ENCODE measurements around the gene DRD2.

The DRD2 gene

DNA sequence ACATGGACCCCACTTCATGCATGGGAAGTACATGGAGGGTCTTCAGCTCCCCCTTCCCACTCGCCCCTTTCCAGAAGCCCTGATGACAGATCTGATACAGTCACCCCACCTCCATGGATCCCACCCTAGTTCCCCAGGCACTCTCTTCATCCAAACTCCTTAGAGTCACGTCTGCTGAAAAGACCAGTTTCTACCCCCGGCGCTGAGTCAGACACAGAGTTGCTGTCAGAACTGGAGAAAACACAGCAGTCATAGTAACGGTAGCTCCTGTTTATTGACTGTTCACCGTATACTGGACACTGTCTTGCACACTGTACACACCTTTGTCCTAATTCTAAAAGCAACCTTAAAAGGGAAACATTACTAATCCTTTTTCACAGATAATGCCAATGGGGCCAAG lies 29.1 kb downstream of the DRD2 start:
- no peak for DNase-seq (ENCODE audit: low spot score)

DNA sequence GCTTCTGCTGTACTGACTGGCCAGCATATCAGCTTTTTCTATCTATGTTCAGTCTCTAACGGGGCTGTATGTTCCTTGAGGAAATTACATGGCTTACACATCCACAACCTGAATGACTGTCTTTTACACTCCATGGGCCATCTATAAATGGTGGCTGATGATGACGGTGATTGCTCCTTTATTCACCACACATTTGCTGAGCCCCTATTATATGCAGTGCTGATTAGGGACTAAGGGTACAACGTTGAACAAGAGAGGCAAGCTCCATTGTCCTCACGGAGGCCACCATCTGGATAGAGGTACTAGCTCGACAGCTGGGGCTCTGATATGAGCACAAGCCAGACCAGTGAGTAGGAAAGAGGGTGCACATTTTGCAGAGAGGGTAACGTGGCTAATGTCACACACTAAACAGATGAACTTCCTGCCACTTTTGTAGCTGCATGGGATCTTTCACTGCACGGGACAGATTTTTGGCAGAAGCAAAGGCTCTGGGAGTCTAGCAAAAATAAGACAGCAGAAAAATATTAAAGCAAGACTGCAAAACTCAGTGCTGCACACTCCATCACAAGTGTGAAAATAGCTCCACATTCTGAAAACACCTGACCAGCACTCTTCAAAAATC lies 30.6 kb downstream of the DRD2 start:
- DNase-seq (ENCODE audit: low spot score), result no peak

DNA sequence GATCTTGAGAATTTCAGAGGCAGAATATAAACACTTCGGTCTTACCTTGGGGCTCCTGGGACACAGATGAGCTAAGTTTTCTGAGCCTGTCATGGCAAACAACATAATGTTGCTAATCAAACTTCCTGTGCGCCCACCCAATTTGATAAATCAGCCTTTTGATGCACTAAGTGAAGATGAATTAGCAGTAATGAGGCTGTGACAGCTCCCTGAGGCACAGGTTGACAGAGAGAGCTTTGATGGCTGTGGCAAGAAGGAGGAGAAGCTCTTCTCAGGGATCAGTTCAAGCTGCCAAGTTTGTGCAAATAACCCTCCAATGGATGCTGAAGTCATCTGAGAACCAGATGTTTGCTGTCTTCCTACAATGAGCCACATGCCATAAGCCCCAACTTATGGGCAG lies 34.4 kb downstream of the DRD2 start:
- no peak for DNase-seq (ENCODE audit: low spot score)

DNA sequence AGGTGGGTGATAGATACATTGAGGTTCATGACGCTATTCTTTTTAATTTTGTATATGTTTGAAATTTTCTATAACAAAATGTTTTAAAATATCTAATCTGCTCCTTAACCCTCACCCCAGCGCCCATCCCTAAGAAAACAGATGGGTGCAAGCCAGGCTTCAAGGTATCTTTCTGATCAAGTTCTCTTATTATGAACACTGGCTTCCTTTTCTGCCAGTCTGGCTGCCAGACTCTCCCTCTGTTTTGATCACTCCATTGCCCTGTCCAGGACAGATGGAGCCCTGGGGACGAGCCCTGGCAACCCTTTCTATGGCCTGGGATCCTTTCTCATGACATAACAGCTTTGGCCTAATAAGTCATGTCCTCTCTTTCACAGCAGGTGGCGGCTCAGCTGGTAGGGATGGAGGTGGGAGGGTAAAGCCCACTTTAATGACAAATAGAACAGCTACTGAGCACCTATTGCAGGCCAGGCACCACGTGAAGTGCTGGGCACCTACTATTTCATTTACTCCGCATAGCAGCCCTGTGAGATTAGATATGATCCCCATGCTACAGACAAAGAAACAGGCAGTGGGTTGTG lies 38.4 kb downstream of the DRD2 start:
- DNase-seq (ENCODE audit: low spot score), result no peak

DNA sequence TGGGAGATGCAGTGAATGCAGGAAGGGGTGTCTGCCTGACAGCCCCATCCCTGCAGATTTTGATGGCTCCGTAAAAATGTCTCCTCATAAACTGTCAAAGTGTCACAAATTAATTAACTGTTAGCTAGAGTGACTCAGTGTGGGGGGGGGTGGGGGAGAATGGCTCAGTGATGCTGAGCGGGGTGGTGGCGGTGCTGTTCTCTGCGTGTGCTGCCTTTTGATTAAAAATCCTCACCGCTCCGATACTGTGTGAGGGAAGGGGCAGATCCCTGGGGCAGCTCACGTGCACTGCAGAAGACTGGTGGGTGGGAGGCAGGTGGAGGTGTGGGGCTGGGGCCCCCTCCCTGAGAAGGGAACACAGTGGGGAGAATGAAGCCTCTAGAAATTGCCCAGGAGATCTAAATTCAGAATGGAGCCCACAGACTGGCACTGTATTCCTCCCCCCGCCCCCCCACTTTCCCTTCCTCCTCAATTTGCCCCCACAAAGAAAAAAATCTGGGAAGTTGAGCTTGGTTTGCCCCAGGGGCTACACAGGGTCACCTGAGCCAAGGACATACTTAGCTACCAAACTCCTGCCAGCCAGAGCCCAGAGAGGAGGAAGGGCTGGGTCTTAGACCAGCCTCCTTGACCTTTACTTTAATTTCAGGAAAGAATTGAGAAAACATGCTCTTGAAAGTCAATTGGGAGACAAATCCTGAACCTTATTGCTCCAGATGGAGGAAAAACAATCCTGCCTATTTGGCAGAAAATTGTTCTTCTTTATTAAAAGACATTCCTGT lies 39.8 kb downstream of the DRD2 start:
- DNase-seq (ENCODE audit: low spot score), result no peak

DNA sequence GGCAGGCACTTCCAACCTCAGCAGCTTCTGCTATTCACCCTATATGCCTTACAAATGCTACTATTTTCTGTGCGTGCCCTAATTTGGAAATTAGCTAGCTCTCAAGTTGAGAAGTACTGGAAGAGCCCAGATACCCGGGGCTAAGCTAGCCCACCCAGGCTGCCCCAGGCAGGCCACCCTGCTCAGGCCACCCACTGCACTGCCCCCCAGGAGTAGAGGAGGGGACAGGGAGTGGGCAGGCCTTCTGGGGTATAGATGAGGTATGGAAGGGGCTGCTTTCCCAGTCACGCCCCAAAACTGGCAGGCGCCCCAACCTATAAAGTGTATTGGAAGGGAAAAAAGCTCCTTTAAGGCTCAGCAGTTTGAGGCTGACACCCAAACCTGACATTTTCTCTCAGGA lies 43.5 kb downstream of the DRD2 start:
- no peak for DNase-seq (ENCODE audit: low spot score)

DNA sequence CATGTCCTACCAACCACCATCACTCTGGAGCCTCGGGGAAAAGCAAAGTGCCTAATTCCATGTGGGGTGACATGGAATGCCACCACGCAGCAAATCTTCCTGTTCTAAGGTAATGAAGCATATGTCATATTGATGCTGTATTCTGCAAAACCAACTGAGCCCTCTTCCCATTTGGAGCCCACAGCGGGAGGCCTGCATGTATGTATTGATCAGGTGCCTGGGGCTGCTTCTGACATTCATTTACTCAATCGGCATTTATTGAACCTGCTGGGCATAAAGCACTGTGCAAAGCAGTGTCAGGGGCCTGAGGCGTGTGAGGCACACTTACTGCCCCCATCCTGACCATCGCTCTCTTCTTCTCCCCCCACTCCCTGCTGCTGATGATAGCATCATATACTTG lies 48.5 kb downstream of the DRD2 start:
- no peak for DNase-seq (ENCODE audit: low spot score)

DNA sequence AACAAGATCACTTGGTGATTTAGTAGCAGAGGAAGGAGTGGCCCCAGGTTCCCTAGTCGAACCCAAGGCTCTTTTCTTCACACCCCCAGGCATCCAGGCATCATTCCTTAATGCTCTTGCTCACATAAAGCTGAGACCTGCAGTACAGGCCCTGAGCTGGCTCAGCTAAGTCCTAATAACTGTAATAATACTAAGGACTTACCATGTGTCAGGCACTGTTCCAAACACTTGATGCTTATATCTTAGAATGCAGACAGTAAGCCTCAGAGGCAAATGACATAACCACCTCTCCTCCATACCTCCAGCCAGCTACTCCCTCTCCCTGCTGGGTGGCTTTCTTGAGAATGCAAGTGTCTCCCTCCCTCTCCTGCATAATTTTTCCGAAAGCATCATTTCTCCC lies 54.4 kb downstream of the DRD2 start:
- no peak for DNase-seq (ENCODE audit: low spot score)

DNA sequence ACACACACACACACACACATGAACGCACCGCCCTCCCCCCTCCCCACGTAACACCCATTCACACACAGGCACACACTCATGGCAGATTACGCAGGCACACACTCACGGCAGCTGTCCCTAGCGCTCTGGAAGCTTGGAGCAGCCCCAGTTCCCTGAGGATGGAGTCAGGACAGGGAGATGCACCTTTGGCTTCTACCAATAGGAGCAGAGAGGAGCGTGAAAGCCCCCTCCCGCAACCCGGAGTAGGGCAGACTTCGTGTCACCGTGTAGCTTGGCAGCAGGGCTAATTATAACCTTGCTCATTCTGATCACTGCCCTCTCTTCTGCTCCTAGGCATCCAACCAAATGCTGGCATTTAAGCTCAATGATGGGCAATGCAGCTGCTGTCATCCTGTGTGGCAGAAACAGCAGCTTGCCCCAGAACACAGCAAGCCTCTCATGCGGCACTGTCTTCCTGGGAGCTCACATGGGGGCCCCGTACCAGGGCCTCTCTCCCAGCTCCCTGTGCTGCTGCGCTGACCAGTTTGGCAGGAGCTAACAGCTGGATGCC lies 55.7 kb downstream of the DRD2 start:
- no peak for DNase-seq (ENCODE audit: low spot score)

DNA sequence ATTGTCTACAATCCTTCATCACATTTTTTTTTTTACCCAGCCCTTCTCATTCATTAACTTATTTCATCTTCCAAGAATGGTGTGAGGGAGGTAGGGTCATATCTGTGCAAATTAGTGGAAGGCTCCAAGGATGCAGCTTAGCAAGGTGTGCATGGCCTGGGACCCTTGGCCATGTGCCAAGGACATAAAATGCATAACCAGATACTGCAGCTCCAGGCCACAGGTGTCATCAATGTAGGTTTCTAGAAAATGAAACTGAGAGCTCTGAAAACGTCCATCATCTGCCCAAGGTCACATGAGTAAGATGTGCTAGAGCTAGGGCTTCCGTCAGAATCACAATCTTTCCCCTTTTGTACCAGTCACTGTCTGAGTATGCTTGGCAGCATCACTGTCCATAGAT lies 57.8 kb downstream of the DRD2 start:
- DNase-seq (ENCODE audit: low spot score), result no peak

DNA sequence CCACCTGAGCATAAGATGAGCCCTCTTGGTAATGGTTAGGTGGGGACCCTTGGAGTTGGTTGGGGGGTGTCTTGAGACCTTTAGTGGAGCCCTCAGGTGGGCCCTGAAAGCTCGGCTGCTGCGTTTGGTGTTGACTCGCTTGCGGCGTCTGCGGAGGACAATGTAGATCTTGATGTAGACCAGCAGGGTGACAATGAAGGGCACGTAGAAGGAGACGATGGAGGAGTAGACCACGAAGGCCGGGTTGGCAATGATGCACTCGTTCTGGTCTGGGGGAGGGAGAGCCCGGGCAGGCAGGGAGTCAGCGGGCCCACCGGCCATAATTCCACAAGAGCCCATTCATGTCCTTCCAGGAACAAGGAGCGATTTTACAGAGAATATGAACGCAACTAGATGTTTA lies 59.9 kb downstream of the DRD2 start:
- DNase-seq (ENCODE audit: low spot score), result no peak

DNA sequence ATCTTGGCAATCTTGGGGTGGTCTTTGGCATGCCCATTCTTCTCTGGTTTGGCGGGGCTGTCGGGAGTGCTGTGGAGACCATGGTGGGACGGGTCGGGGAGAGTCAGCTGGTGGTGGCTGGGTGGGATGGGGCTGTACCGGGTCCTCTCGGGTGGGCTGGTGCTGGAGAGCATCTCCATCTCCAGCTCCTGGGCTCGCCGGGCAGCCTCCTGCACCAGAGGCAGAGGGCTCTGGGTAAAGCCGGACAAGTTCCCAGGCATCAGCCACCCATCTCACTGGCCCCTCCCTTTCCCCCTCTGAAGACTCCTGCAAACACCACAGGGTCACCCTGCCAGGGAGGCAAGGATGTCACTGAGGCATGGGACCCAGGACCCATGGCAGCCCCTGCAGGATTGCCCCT lies 62.5 kb downstream of the DRD2 start:
- DNase-seq (ENCODE audit: low spot score), result no peak

DNA sequence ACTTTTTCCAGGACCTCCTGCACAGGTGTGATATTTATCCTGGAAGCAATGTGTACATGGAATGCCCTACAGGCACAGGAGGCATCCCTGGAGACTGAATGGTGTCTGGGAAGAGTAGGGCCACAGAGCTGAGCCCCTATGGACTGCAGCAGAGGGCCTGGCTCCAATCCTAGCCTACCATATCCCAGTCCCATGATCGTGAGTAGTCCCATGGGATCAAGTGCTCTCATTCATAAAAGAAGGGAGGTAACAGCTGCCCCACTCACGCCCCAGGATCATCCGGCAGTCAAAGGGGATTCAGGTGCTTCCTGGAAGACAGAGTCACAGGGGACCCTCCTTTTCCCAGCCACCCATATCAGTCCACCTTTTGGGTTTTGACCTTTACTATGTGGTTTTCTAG lies 63.7 kb downstream of the DRD2 start:
- DNase-seq (ENCODE audit: low spot score), result no peak

DNA sequence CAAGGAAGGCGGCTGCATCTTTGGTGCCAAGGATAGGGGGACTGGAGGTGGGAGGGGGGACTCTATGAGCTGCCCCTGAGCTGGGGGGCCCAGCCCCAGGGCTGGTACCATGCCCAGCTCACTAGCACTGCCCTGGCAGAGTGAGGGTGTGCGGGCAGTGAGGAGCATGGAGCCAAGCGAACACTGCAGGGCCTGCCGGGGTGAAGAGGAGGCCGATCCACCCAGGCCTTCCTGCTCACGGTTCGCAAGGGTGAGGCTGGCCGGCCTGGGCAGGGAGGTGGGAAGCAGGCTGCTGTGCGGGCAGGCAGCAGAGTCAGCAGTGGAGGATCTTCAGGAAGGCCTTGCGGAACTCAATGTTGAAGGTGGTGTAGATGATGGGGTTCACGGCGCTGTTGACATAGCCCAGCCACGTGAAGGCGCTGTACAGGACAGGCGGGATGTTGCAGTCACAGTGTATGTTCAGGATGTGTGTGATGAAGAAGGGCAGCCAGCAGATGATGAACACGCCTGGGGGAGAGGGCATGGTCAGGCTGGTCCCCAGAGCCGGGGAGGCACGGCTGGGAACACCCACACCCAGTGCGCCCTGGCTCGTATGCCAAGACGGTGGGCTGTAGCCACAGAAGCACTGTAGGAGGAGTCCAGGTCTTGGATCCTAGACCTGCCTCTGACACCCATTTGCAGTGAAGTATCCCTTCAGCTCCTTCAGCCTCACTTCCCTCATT lies 64.6 kb downstream of the DRD2 start:
- DNase-seq (ENCODE audit: low spot score), result no peak

DNA sequence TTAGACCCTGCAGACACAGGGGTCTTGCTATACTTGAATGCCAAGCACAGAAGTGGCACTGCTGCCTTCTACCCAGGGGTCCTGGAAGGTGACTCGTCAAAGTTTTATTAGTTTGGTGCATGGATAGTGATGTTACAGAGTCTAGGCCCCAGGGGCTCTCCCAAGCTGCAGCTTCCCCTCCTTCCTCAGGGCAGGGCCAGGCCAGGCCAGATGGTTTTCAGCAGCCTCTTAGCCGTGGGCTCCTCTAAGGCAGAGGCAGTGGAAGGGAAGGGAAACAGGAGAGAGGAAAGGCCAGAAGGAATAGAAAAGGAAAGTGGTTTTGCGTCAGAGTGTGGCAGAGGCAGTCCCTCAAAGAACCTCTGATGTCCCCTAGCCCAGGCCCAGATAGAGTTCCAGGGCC lies 65.7 kb downstream of the DRD2 start:
- no peak for DNase-seq (ENCODE audit: low spot score)

DNA sequence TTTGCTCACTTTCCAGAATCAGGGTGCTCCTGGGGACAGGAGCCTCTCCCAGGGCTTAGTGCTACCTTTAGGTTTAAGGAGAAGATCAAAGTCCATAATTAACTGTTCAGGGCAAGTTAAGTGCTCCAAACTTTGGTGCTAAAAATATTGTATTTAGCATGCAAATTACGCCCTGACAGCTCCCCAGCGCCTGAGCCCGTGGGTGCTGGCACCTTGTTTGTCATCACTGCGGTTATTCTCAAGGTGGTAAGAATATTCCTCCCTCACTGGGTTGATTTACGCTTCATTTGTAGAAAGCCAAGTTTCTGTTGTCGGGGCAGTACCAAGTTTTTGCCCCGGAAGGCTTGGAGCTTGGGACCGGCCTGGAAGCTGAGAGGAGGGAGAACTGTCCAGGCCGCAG lies 66.3 kb downstream of the DRD2 start:
- DNase-seq (ENCODE audit: low spot score), result no peak

DNA sequence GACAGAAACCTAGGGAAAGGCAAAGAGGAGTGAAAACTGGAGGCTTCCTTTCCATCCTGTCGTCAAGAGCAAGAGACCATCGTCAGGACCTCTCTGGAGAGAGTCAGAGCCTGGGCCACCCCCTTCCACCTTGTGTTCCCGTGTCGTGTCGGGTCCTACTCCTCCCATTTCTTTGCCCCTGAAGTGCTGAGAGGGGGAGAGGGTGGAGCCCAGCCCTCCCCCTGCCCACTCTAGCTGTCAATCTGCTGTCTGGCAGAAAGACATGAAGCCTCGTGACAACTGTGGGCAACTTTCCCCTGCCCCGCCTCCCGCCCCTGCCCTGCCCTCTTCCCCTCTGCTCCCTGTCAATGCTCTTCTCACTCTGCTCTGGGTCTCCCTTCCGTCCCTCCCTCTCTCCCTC lies 67.0 kb downstream of the DRD2 start:
- no peak for DNase-seq (ENCODE audit: low spot score)

DNA sequence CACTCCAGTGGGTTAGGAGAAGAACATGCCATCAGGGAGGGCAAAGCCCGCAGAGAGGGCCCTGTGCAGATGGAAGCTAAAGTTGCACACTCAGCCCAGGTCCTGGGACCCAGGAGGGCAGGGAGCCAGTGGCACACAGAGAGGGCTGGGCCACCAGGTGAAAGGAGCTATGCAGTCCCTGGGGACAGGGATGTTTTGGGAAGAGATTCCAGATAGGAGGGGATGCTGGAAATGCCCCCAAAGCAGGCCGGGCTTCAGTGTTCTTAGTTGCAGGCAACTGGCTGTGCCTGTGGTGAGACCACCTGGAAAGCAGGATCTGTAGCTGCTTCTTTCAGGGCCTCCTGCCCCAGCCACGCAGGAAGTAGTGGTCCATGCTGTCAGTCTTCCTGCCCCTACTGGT lies 68.0 kb downstream of the DRD2 start:
- DNase-seq (ENCODE audit: low spot score), result no peak

DNA sequence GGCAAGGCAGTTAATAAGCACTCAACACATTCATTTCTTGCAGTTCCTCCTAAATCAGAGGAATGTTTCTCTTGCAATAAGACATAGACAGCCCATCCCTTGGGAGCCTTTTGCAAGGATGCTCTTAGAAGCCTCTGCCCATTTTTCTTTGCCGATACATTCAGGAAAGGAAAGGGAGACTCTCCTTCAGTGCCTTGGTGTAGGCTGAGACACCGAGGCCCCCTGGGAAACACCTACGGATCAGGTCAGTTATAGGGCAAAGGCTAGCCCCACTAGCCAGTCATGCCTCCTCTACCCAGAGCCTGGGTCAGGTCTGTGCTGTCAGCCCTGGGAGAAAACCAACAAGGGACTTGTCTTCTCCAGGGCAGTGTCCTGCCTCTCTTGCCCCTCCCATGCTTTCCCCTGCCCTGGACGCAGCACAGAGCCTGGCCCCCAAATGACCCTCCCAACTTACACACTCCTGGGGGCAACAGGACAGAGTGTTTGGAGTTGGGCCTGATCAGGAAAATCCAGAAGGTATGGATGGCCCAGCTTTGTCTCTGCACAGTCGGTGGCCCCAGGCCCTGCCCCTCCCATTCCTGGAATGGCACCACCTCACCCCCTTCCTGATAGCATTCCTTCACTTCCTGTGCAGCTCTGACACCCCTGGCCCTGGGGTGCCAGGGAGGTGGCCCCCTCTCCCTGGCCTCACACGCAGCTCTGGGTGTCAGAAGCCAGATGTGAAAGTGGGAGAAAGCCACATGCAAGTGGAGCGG lies 69.3 kb downstream of the DRD2 start:
- DNase-seq (ENCODE audit: low spot score), result no peak

DNA sequence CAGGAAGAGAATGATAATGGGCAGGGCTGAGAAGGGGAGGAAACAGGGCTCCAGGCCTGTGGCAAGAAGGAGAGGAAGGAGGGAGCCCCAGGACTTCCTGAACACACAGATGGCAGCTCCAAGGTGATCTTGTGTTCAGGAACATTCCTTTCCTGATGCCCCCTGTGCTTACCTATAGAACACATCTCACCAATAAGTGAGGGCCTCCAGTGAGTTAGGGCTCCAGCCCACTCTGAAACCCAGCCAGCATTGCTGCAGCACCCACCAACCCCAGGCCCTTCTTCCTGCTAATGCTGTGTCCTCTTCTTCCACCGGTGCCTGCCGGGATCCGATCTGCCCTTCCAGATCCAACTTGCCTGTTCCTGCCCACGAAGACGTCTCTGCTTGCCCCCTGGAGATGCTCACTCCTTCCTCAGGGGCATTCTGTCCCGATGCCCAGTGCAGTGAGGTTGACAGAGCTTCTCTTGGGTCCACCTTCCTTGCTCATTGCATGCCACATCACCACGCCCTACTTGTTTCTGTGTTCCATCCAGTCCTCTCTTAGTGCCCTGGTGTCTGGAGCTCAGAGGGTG lies 70.3 kb downstream of the DRD2 start:
- DNase-seq (ENCODE audit: low spot score), result no peak

DNA sequence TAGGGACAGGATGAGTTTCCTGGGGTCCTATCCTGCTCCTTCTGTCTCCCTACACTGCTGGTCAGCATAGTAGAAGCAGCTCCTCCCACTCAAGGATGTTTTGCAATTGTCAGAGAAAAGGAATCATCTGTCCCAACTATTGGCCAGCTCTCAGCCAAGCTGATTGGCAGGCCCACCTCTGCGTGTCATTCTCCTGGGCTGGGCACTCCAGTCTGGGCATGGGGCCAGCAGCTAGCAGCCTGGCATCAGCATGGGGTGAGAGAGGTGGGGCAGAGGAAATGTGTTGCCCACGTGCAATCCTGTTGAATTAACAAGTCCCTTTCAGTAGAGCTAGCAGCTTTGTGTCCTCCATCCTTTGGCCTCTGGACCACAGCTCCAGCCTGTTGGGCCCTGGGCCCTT lies 73.5 kb downstream of the DRD2 start:
- DNase-seq (ENCODE audit: low spot score), result no peak

Data from RKO (cell line).